Panc1 (cell line): Measurements from ENCODE around the gene GCK. TPM values are rescaled to one million over a fixed set of nuclear protein-coding genes. Genes with fewer than 3 reads are reported as not detected.
"Not testable (repeated sequence)": the region's sequence is repeated elsewhere in the genome, so short reads cannot be mapped to it uniquely, and the experiment has no call there.

Experiments used
- ATAC-seq: fragments of 200-7000 bp; cut with Tn5 transposase; 2 replicates; pipeline ENCODE4 v1.9.1; 2020; ENCODE audit warnings: mild to moderate bottlenecking, moderate library complexity
- BruUV-seq: library from RNA; stranded (reverse); fragments of 400-500 nt; replicated peaks from 2 replicates; lab custom pipeline; 2021; lab: Mats Ljungman, UMichigan
- CTCF ChIA-PET: fragments of 300-600 bp; sonication (Branson Sonifier 250); formaldehyde crosslinking; loops from one replicate; lab custom pipeline; 2022; ENCODE audit warnings: antibody characterized with exemption; lab: Charles Lee
- POLR2A ChIA-PET: fragments of 300-600 bp; sonication (Branson Sonifier 250); formaldehyde crosslinking; loops from one replicate; lab custom pipeline; 2022; ENCODE audit warnings: antibody characterized with exemption; lab: Charles Lee
- DNase-seq: peaks from one replicate; pipeline ENCODE4 v3.0.0-alpha.2; 2010; ENCODE audit warnings: low read depth, low spot score
- H3K27ac ChIP-seq: 2 replicates; pipeline ENCODE4 v1.5.1; 2011; ENCODE audit warnings: mild to moderate bottlenecking, low read length, inconsistent platforms
- H3K27me3 ChIP-seq: fragments of 200-500 bp; sonication (Bioruptor generic); 2 replicates; pipeline ENCODE4 v1.6.0; 2014; ENCODE audit warnings: low read length, inconsistent platforms; ENCODE audit not compliant: control insufficient read depth, insufficient read depth
- H3K36me3 ChIP-seq: fragments of 200-500 bp; sonication (Bioruptor generic); 2 replicates; pipeline ENCODE4 v1.5.1; 2014; ENCODE audit warnings: inconsistent platforms, mild to moderate bottlenecking, low read length, moderate library complexity; ENCODE audit not compliant: control insufficient read depth, insufficient read depth
- H3K4me1 ChIP-seq: 2 replicates; pipeline ENCODE4 v1.5.1; 2011; ENCODE audit warnings: inconsistent platforms, mild to moderate bottlenecking, low read length, moderate library complexity; ENCODE audit not compliant: control insufficient read depth, insufficient read depth
- H3K4me3 ChIP-seq, 2 experiments: 2 replicates each; pipeline ENCODE4 v1.5.1; 2011 to 2012; ENCODE audit warnings: low read depth in 2 of 2, low read length in 2 of 2, mild to moderate bottlenecking in 2 of 2, inconsistent platforms in 1 of 2, moderate library complexity in 1 of 2
- H3K9me3 ChIP-seq: fragments of 200-500 bp; sonication (Bioruptor generic); 2 replicates; pipeline ENCODE4 v1.5.1; 2014; ENCODE audit warnings: low read depth, mild to moderate bottlenecking, inconsistent platforms, low read length, moderate library complexity; ENCODE audit not compliant: control insufficient read depth, insufficient read depth
- POLR2AphosphoS5 ChIP-seq: IDR thresholded peaks from 2 replicates; pipeline ENCODE4 v1.6.1; 2012; ENCODE audit warnings: mild to moderate bottlenecking, low read depth, low read length, moderate library complexity
- SIN3A ChIP-seq: IDR thresholded peaks from 2 replicates; pipeline ENCODE4 v1.6.1; 2012; ENCODE audit warnings: low read depth, mild to moderate bottlenecking, low read length, moderate library complexity, borderline replicate concordance; ENCODE audit not compliant: insufficient read depth
- TCF7L2 ChIP-seq: IDR thresholded peaks from 2 replicates; pipeline ENCODE4 v1.6.1; 2011; ENCODE audit warnings: mild to moderate bottlenecking, low read depth, low read length, inconsistent platforms
- in situ Hi-C: cut with HindIII; loops from 2 replicates; pipeline ENCODE4 v1.10.0; 2016; ENCODE audit warnings: low sequenced_read_pairs, low pct_unique_long_range_greater_than_20kb
- intact Hi-C: fragments of 100-400 bp; cut with micrococcal nuclease; formaldehyde crosslinking; loops from one replicate; pipeline ENCODE4 v1.10.0; 2022; ENCODE audit not compliant: unreplicated experiment
- total RNA-seq: library from RNA; stranded (reverse); gene quantifications from one replicate; pipeline ENCODE4 v1.2.1, GENCODE V29; 2021; ENCODE audit not compliant: unreplicated experiment
- TF ChIP-seq, protein P1 (sequence below), 2 experiments: IDR thresholded peaks; 2 replicates each; pipeline ENCODE4 v1.6.1; 2011 to 2012; ENCODE audit warnings: low read depth in 2 of 2, control low read depth in 1 of 2, low read length in 1 of 2, mild to moderate bottlenecking in 1 of 2, moderate library complexity in 1 of 2; ENCODE audit not compliant: insufficient read depth in 1 of 2
- TF ChIP-seq, protein P2 (sequence below): fragments of 450-650 bp; IDR thresholded peaks from 2 replicates; pipeline ENCODE4 v1.5.1; 2017; ENCODE audit warnings: mild to moderate bottlenecking

Gene GCK
- total RNA-seq, 1 experiment from 2014 or later = 0.36 TPM

DNA sequence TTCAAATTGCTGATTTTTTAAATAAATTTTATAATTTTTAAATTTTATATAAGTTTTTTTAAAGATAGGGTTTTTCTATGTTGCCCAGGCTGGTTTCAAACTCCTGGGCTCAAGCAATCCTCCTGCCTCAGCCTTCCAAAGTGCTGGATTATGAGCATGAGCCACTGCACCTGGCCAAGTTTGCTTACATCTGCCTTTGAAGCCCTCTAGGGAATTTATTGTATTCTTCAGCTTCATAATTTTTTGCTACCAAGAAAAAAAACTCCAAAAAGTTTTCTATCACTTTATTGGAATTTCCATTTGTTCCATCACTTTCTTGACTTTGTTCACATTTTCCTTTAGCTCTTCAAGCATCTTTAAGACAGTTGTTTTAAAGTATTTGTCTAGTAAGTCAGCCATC is 62.1 kb downstream of the GCK start:
- POLR2A ChIA-PET = no interaction called here
- Histone ChIP-seq H3K4me3 (no peak overlapping the region), H3K27ac (no peak overlapping the region), H3K36me3 (peaks cover 2% of the 10 kb centered on the region; the same call in 1 of the 2 replicates), H3K27me3 (no peaks in the 10 kb centered on the region), H3K4me1 (peaks cover 16% of the 10 kb centered on the region), H3K9me3 (no peaks in the 10 kb centered on the region)
- in situ Hi-C loops (no loop called here), intact Hi-C loops (no loop called here)
- BruUV-seq = no TSS peak
- TF ChIP-seq, protein P1, sequence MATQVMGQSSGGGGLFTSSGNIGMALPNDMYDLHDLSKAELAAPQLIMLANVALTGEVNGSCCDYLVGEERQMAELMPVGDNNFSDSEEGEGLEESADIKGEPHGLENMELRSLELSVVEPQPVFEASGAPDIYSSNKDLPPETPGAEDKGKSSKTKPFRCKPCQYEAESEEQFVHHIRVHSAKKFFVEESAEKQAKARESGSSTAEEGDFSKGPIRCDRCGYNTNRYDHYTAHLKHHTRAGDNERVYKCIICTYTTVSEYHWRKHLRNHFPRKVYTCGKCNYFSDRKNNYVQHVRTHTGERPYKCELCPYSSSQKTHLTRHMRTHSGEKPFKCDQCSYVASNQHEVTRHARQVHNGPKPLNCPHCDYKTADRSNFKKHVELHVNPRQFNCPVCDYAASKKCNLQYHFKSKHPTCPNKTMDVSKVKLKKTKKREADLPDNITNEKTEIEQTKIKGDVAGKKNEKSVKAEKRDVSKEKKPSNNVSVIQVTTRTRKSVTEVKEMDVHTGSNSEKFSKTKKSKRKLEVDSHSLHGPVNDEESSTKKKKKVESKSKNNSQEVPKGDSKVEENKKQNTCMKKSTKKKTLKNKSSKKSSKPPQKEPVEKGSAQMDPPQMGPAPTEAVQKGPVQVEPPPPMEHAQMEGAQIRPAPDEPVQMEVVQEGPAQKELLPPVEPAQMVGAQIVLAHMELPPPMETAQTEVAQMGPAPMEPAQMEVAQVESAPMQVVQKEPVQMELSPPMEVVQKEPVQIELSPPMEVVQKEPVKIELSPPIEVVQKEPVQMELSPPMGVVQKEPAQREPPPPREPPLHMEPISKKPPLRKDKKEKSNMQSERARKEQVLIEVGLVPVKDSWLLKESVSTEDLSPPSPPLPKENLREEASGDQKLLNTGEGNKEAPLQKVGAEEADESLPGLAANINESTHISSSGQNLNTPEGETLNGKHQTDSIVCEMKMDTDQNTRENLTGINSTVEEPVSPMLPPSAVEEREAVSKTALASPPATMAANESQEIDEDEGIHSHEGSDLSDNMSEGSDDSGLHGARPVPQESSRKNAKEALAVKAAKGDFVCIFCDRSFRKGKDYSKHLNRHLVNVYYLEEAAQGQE (IDR thresholded peaks at IDR 0.05; ENCODE audit: insufficient read depth in 1 of 2, low read depth in 2 of 2, low read length in 1 of 2) = no peak
- TF ChIP-seq SIN3A (no peak), TCF7L2 (no peak), POLR2AphosphoS5 (no peak)
- TF ChIP-seq, protein P2, sequence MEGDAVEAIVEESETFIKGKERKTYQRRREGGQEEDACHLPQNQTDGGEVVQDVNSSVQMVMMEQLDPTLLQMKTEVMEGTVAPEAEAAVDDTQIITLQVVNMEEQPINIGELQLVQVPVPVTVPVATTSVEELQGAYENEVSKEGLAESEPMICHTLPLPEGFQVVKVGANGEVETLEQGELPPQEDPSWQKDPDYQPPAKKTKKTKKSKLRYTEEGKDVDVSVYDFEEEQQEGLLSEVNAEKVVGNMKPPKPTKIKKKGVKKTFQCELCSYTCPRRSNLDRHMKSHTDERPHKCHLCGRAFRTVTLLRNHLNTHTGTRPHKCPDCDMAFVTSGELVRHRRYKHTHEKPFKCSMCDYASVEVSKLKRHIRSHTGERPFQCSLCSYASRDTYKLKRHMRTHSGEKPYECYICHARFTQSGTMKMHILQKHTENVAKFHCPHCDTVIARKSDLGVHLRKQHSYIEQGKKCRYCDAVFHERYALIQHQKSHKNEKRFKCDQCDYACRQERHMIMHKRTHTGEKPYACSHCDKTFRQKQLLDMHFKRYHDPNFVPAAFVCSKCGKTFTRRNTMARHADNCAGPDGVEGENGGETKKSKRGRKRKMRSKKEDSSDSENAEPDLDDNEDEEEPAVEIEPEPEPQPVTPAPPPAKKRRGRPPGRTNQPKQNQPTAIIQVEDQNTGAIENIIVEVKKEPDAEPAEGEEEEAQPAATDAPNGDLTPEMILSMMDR = no peak
- no peak for ATAC-seq
- CTCF ChIA-PET = no interaction called here
- no peak for DNase-seq

DNA sequence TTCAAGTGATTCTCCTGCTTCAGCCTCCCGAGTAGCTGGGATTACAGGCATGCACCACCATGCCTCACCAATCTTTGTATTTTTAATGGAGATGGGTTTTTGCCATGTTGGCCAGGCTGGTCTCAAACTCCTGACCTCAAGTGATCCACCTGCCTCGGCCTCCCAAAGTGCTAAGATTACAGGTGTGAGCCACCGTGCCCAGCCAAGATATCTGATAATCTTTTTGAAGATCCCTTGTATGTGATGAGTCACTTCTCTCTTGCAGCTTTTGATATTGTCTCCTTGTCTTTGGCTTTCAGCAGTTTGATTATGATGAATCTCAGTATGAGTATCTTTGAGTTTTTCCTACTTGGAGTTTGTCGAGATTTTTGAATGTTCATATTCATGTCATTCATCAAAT is 62.7 kb downstream of the GCK start:
- BruUV-seq, POLR2A ChIA-PET: not testable (repeated sequence)

DNA sequence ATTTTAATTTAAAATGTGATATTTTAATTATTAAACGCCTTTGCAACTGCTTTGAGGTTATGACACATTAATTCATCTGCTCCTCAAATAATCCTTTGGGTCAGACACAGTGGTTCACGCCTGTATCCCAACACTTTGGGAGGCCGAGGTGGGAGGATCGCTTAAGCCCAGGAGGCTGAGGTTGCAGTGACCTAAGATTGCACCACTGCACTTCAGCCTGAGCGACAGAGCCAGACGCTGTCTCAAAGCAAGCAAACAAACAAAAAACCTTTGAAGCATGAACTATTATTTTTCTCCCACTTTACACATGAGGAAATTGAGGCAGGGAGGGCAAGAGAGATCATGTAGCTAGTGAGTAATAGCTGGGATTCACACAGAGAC is 64.4 kb downstream of the GCK start:
- Histone ChIP-seq H3K4me3 (no peak overlapping the region), H3K9me3 (no peaks in the 10 kb centered on the region), H3K27ac (no peak overlapping the region), H3K4me1 (peaks cover 11% of the 10 kb centered on the region), H3K36me3 (peaks cover 14% of the 10 kb centered on the region), H3K27me3 (no peaks in the 10 kb centered on the region)
- intact Hi-C loops (no loop called here), in situ Hi-C loops (no loop called here)
- ChIA-PET POLR2A (interaction anchor here (0.5 to 0.6 kb wide), 3 partner anchors 61 to 331 kb away, joined by 4 to 5 read pairs (median 4); no protein-coding TSS in a partner anchor), CTCF (interaction anchor here (0.6 kb wide), 1 partner anchor 41 kb away, joined by 3 read pairs; no protein-coding TSS in a partner anchor)
- no peak for TF ChIP-seq SIN3A
- TF ChIP-seq, protein P2 = no peak
- no peak for TF ChIP-seq POLR2AphosphoS5
- TF ChIP-seq TCF7L2 = no peak
- BruUV-seq = no TSS peak
- DNase-seq = no peak
- ATAC-seq = no peak

More for the DNA sequence above, 62.7 kb downstream of the GCK start:
- H3K9me3 ChIP-seq, CTCF ChIA-PET, H3K27me3 ChIP-seq, in situ Hi-C loops, H3K4me3 ChIP-seq, intact Hi-C loops, ATAC-seq, DNase-seq, H3K36me3 ChIP-seq, H3K27ac ChIP-seq: not testable (repeated sequence)
- peaks cover 15% of the 10 kb centered on the region for H3K4me1 ChIP-seq
